OCI-M2 (cell line): ENCODE measurements around the gene SLC9C1.
"Not testable (repeated sequence)": the region's sequence is repeated elsewhere in the genome, so short reads cannot be mapped to it uniquely, and the experiment has no call there.

Experiments used
- DNase-seq: peaks from one replicate; lab custom pipeline; 2025; ENCODE audit not compliant: unreplicated experiment; lab: John Stamatoyannopoulos, UW

SLC9C1 gene

GRCh38 chr3:112199622-112200316, 94.2 kb downstream of the SLC9C1 start:
- DNase-seq = no peak

DNA sequence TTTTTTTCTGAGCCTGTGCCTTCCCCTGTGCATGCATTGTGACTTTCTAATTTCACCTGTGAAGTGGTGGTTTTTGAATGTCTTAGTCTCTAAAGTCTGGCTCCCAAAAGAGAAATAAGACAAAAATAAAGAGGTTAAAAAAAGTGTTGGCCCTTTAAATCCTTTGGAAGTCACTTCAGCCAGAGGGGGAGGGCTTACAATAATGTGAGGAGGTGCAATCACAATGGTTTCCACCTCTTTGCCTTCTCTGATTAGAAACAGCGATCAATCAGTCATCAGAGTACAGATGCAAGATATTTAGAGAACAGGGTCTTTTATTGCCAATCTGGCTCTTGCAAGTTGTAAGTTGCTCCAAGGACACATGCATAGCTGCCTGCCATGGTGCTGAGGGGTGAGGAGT, 96.9 kb downstream of the SLC9C1 start:
- DNase-seq = no peak

DNA sequence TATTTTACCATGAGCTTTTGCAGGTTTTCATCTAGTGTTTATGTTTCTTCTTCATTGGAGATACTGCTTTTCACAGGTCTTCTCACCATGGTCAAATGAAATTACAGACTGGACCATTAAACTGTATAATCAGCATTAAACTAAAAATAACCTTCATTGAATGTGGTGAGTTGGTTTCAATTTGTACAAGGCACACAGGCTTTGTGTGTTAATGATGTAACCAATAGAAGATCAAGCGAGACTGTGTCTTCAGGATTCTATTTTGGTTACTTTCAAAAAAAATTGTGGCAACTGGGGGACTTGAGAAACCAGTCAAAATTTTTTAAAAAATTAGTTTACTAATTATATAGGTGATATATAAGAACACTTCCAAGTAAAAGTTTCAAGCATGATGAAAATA, 106.7 kb downstream of the SLC9C1 start:
- DNase-seq = no peak

DNA sequence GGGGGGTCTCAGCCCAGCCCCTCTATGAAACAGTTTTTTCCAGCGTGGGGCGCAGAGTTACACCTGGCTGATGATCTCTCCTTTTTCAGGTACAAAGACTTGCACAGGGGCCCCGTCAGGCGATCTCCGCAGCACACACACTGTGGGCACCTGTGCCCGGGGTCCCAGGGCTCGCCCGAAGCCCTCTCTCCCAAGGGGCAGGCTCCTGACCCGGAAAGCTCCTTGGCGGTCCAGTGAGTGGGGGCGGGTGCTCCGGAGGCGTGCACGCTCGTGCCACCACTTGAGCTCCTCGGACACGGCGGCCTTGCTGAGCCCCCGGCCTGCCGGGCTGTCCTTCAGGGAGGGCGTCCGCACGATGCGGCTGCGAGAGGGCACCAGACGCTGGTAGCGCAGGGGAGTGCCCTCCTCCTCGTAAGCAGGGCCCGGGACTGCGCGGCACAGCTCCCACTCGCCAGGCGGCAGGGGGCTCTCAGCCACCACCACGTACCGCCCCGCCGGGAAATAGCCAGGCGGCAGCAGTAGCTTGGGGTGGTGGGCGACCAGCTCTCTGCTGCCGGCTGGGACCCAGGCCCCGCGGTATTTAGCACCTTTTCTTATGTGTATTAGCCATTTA, 108.5 kb downstream of the SLC9C1 start:
- DNase-seq = not testable (repeated sequence)

DNA sequence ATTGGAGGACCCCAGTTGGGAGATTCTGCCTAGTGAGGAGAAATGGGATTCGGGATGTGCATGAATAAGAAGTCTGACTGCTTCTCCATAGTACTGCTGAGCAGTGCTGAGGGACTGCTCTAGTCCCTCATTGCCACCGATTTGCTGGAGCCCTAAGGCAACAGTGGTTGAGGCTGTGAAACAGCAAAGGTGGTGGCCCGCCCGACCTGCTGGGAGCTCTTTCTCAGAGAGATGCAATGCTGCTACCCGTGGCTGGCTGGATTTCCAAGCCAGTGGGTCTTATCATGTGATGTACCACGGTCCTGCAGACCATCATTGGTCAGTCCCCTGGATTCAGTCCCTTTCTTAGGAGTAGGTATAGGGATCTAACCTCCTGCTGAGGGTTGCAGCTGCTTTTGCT, 118.4 kb downstream of the SLC9C1 start:
- DNase-seq = no peak

DNA sequence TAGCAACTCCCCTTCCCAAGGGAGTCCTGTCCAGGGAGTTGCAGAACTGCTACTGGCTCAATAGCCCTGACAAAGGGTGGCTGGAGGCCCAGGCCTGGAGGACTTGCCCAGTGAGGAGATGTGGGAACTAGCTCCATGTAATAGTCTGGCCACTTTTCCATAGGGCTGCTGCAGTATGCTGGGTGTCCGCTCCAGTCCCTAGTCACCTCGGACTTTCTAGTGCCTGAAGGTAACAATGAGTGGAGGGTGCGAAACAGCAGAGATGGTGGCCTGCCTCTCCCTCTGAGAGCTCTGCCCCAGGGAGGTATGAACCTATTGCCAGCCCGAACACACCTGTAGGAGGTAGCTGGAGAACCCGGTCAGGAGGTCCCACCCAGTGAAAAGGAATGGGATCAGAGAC, 119.0 kb downstream of the SLC9C1 start:
- no peak for DNase-seq

GRCh38 chr3:112171144-112171543, 122.9 kb downstream of the SLC9C1 start:
- no peak for DNase-seq

GRCh38 chr3:112170046-112170445, 124.0 kb downstream of the SLC9C1 start:
- no peak for DNase-seq

DNA sequence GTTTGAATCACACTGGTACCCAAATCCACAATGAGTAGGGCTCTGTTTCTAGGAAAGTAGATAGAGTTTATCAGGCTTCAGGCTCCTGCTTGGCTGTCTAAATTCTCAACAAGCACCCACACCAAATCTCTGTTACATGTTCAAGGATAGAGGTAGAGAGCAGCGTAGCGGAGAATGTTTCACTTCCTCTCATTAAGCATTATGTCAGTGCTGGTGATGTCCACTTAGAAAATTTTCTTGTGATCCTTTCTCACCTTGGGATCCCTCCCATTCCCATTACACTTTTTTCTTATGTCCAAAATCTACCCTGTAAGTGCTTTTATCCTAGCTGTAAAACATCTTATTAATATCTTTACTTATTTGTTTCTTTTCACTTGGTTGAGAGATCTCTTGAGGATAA, 126.3 kb downstream of the SLC9C1 start:
- no peak for DNase-seq

DNA sequence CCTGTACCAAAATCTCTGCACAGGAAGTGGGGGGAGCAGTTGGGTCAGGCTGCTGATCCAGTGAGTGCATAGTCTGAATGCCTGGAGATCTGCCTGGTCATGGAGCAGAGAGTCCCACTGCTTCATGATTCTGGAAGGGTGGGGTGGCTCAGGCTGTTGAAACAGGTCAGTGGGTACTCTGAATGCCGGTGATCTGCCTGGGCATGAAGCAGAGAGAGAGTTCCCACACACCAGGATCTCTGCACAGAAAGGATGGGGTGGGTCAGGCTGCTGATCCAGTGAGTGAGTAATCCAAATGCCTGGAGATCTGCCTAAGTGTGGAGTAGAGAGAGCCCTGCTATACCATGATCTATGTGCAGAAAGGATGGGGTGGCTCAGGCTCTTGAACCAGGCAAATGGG, 144.9 kb downstream of the SLC9C1 start:
- no peak for DNase-seq

- DNase-seq = no peak
These were observed 150.3 kb downstream of the SLC9C1 start for GRCh38 chr3:112143689-112144088.

DNA sequence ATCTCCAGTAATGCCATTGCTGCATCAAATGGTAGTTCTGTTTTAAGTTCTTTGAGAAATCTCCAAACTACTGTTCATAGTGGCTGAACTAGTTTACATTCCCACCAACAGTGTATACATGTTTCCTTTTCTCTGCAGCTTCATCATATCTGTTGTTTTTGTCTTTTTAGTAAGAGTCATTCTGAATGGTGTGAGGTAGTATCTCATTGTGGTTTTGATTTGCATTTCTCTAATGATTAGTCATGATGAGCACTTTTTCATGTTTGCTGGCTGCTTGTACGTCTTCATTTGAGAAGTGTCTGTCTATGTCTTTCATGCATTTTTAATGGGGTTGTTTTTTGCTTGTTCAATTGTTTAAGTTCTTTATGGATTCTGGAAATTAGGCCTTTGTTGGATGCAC, 150.8 kb downstream of the SLC9C1 start:
- DNase-seq = no peak

DNA sequence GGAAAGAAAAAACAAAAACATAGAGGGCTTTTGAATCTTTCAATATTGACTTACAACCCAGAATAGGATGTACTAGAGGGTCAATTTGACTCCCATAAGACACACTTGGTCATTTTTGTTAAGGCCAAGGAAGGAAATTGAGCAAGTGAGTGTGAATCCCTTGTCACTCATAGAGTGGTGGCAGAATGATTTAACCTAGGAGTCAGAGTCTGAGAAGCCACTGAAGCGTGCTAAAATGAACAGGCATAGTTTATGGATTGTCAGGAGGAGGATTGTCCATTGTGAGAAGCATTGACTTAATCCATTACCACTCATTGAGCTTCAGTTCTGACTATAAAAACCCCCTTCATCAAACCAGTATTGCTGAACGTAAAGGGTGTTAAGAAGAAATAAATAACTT, 152.7 kb downstream of the SLC9C1 start:
- DNase-seq = no peak

DNA sequence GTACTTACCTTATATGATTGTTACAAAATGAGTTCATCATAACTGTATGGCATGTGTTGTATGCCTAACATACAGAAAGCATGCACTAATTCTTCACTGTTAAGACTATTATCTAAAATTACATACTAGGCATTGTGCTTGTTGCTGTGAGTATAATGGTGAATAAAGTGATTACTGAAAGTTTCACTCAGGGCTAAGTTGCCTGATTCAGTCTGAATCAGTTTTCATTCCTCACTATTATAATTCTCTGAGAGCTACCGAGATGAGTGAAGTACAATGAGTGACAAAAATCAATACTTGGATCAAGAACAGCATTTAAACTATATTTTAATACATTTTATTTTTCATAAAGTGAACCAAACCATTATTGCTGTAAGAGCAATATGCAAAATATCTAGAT, 153.4 kb downstream of the SLC9C1 start:
- no peak for DNase-seq

GRCh38 chr3:112138219-112138969, 155.6 kb downstream of the SLC9C1 start:
- no peak for DNase-seq

DNA sequence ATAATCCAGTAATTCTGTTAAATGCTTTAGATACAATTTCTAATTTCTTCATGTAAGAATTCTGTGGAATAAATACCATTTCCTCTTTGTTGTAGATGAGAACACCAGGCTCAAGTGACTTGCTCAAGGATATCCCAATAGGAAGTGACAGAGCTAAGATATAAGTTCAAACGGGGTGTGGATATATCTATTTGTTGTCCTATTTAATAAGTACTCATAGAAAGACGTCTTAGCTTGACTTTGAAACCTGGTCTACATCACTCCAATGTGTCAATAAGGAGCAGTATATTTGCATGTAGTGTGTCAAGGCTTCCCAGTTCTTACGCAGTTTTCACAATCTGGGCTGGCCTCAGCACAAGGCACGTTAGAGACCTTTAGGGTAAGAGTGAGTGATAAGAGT, 156.2 kb downstream of the SLC9C1 start:
- DNase-seq = no peak

DNA sequence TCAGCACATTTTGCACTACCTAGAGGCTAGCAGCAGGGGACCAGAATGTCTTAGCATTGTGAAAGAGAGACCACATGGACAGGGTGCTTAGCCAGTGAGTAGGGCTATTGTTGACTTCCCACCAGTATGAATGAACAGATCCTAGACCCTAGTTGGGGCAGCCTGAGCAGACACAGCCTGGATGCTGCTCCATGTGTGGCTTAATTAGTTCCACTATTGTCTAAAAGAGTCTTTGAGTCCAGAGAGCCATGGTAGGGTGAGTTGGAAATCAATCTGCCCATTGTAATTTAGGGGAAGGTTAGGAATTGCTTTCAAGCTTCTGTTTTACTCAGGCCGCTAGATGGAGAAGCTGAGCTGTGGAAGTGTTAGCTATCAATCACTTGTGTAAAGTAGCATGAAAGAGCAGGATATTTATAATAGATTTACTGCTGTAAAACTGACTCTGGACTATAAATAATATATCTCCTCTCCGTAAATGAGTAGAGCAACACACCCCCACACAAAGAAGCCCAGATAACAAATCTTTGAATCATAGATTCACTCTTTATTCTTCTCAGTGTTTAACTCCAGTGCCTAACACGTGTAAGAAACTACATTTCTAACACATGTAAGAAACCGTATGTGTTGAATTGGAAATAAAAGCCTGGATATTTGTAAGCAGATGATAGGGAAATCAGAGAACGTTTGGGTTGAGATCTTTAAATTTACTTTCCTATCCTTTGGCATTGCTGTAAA, 156.9 kb downstream of the SLC9C1 start:
- peak; percentile 5 for DNase-seq

DNA sequence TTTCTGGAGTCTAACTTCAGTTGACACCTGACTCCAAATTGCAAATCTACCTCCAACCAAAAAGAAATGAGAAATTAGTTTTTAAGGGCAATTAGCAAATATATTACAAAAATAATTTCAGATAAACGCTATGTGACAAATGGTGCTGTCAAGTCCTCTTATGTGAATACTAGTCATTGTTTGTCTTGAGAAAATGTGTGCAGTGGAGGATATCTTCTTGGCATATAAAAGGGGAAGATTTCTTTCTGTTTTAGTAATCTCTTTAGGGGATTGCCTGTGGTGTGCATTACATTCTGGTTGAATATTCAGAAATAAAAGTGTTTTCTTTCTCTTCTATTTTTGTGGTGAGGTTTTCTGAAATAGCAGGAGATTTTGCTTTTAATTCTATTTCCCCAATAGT, 158.0 kb downstream of the SLC9C1 start:
- DNase-seq = no peak

DNA sequence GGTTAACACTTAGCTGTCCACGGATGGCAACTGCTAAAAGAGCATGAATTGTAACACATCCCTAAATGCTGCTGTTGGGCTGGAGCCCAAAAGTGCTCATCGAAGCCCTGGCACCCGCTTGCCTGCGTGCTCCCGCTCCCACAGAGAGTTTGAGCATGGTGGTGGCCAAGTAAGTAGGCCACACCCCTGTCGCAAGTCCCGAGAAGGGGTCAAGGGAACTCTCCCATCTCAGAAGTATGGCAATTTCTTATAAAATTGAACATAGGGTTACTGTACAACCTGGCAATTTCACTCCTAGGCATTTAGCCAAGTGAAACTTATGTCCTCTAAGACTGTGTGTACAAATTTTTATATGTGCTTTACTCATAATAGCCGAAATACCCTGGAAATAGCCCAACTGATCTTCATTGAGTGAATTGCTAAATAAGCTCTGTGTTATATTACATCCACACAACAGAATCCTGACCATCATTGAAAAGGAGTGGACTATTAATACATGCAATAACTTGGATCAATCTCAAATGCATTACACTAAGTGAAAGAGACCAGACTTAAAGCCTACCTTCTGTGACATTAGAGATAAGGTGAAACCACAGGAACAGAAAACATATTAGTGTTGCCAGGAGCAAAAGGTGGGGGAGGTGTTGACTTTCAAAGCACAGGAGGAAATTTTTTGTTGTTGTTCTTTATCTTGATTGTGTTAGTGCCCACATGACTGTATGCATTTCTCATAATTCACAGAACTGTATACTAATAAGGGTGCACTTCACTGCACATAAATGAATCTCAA, 159.5 kb downstream of the SLC9C1 start:
- DNase-seq = no peak

- DNase-seq = no peak
These were observed 160.2 kb downstream of the SLC9C1 start for GRCh38 chr3:112133626-112134334.
